GM18867 (cell line): Measurements from ENCODE around the gene PTTG1IP.

ENCODE experiments used
- ATAC-seq: cut with Tn5 transposase; IDR thresholded peaks from one replicate; pipeline ENCODE4 v1.9.1; 2021; ENCODE audit warnings: mild to moderate bottlenecking, moderate library complexity; ENCODE audit not compliant: unreplicated experiment

The PTTG1IP gene

DNA sequence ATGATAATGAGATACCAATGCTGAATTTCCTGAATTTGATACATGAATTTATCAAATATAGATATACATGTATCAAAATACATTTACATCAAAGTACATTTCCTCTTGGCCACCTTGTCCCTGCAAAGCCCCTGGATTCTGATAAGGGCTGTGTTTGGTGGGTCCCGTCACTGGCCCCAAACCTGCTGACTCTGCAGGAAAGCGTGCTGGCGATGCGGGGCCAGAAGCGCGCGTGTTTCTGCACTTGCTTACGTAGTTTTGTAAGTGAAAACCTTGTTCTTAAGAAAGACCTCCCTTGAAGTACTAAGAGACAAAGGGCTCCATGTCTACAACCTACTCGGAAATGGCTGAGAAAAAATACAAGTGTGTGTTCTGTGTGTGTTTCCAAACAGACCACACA, 36.2 kb upstream of the PTTG1IP start:
- ATAC-seq = no peak

DNA sequence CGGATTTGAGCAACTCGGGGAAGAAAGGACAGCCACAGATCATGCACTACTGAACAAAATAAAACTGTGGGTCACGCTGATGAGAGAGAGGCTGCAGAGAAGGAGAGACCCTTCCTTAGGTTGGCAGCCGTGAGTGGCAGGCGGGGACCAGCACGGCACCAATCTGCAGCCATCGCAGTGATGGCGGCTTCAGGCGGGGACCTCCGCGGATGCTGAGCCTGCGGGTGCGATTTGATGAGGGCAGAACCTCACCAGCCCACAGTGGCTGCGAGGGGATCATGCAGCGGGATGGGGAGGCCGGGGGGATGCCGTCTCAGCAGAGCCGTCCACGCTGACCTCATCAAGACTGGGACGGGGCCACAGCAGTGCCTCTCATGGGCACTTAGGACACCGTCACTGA, 35.4 kb upstream of the PTTG1IP start:
- ATAC-seq = no peak

DNA sequence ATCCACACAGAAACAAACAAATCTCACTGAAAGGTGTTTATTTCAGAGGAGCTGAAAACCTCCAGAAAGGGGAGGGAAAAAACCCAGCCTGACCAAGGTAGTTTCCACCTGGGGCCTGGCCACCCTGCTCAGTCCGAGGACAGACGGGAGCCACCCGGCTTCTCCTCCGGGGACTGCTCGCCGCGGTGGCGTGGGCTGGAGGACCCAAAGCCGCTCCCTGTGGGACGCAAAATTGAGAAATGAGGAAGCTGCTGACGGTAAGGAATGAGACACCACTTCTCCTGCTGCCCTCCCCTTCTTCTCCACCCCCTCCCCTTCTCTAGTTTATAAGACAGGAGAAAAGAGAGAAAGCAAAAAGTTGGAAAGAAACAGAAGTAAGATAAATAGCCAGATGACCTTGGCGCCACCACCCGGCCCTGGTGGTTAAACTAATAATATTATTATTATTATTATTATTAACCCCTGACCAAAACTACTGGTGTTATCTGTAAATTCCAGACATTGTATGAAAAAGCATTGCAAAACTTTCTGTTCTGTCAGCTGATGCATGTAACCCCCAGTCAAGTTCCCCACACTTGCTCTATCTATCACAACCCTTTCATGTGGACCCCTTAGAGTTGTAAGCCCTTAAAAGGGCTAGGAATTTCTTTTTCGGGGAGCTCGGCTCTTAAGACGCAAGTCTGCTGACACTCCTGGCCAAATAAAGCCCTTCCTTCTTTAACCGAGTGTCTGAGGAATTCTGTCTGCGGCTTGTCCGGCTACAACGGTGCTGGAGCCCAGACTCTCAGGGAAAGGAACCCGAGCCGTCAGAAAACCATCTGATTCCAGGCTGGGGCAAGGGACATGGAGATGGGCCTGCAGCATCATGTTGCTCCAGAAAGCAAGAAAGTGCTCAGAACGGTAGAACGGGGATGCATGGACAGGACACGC, 34.7 kb upstream of the PTTG1IP start:
- no peak for ATAC-seq

- ATAC-seq = no peak
Measured at GRCh38 chr21:44907225-44907965, 33.9 kb upstream of the PTTG1IP start.

- no peak for ATAC-seq
Measured at GRCh38 chr21:44905728-44906090, 32.2 kb upstream of the PTTG1IP start.

GRCh38 chr21:44905016-44905727, 31.7 kb upstream of the PTTG1IP start:
- ATAC-seq = no peak

- ATAC-seq = no peak
Measured at GRCh38 chr21:44904141-44904923, 30.8 kb upstream of the PTTG1IP start.

- no peak for ATAC-seq
Measured at GRCh38 chr21:44903689-44904088, 30.2 kb upstream of the PTTG1IP start.

- ATAC-seq = no peak
Measured at GRCh38 chr21:44903050-44903685, 29.7 kb upstream of the PTTG1IP start.

GRCh38 chr21:44902268-44903049, 29.0 kb upstream of the PTTG1IP start:
- no peak for ATAC-seq

DNA sequence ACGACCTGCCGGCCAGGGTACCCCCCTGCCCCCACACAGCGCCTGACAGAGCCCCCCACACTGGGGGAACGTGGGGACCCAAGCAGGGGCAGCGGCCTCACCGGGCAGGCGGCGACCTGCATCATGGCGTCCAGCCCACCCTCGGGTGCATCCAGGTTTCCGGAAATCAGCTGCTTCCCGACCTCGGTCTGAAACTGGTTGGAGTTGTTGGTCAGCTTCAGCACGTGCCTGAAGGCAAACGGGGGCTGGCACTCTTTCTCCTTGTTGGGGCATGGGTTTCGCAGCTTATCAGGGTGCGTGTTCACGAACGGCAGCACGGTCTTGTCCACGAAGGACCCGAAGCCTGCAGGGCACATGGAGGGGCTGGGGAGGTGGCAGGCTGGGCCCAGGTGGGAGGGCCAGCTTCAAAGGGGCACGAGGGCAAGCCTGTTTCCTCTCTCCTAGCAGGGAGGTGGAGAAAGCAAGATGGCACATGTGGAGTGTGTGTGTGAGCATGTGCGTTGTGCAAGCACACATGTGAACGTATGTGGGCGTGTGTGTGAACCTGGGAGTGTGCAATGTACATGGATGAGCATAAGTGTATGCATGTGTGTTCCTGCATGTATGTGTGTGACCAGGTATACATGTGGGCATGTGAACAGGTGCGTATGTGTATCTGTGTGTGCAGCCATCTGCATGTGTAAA, 28.0 kb upstream of the PTTG1IP start:
- no peak for ATAC-seq

DNA sequence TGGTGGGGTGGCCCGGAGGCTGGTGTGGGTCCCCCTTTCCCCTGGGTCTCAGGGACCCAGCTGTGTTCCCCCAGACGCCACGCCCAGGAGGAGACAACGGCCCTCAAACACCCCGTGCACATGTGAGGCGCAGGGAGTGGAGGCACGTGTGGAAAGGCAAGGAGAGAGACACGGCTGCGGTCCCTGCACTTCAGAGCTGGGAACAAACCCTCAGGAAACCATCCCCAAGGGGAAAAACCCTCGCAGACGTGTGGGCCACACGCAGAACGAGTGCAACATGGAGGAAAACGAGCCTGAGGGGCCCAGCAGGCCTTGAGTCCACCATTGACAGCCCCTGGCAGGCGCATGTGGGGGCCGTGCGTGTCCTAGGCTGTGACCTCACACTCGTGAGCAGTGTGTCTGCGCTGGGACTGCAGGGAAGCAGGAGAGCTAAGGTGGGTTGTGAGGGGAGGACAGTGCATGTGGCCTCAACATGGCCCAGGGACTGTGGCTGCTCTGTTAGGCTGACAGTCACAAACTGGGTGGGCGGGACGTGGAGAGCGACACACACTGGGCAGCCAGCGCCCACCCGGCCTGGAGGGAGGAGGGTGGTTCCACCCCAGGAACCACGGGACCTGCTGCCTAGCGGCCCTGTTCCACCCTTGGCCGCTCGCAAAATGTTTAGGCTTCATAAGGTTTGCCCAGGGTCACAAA, 27.2 kb upstream of the PTTG1IP start:
- ATAC-seq = no peak

DNA sequence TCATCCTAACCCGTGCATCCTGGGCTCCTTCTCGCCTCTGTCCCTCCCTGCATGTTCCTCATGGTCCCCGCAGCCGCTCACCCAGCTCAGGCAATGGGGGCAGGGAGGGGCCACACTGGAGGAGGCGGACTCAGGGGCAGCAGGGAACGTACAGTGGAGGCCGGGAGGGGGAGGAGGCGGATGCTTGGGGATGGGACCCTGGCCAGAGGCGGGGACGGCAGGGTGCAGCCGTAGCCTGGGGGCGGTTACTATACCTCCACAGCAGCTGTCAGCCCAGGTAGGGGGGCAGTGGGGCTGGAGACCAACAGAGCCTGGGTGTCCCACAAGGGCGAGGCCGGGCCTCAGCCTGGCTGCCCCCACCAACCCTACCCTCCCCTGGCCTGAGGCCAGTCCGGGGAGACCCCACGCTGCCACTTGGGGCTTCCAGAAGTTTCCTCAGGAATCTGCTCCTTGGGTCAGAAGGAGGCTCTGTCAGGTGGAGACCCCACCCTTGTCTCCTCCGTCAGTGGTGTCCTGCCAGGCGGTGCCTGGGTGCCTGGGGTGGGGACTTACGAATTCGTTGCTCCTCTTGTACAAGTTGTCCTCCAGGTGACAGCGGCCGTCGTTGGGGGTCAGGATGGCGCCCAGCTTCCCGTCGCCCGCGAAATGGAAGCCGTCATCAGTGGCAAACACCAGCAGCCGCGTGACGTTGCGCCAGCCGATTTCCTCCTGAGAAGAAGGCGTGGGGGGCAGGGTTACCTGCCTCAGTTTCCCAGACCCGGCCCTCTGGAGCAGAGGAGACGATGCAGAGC, 26.5 kb upstream of the PTTG1IP start:
- no peak for ATAC-seq

GRCh38 chr21:44898851-44899767, 25.6 kb upstream of the PTTG1IP start:
- ATAC-seq = no peak

- no peak for ATAC-seq
Measured at GRCh38 chr21:44898011-44898488, 24.6 kb upstream of the PTTG1IP start.

- ATAC-seq = no peak
Measured at GRCh38 chr21:44897326-44898010, 24.0 kb upstream of the PTTG1IP start.
